ENCODE results near the gene USP44.

USP44 gene

GRCh38 chr12:95548056-95548538 is 3.2 kb downstream of the USP44 start:
- no peak for DNase-seq (ENCODE audit: low read depth)

- no peak for DNase-seq (ENCODE audit: low read depth)
Observed at GRCh38 chr12:95547522-95548055, 3.7 kb downstream of the USP44 start.

- no peak for DNase-seq (ENCODE audit: low read depth)
Observed at GRCh38 chr12:95546491-95546813, 4.8 kb downstream of the USP44 start.

GRCh38 chr12:95545731-95546490 is 5.4 kb downstream of the USP44 start:
- no peak for DNase-seq (ENCODE audit: low read depth)

- no peak for DNase-seq (ENCODE audit: low read depth)
Observed at GRCh38 chr12:95545303-95545702, 6.0 kb downstream of the USP44 start.

GRCh38 chr12:95544756-95545155 is 6.5 kb downstream of the USP44 start:
- no peak for DNase-seq (ENCODE audit: low read depth)

- DNase-seq (ENCODE audit: low read depth): no peak
Observed at GRCh38 chr12:95543305-95543704, 8.0 kb downstream of the USP44 start.

GRCh38 chr12:95541436-95541835 is 9.8 kb downstream of the USP44 start:
- no peak for DNase-seq (ENCODE audit: low read depth)

GRCh38 chr12:95538656-95539055 is 12.6 kb downstream of the USP44 start:
- no peak for DNase-seq (ENCODE audit: low read depth)

- no peak for DNase-seq (ENCODE audit: low read depth)
Observed at GRCh38 chr12:95538006-95538405, 13.3 kb downstream of the USP44 start.

GRCh38 chr12:95533985-95534384 is 17.3 kb downstream of the USP44 start:
- no peak for DNase-seq (ENCODE audit: low read depth)

- DNase-seq (ENCODE audit: low read depth): peak; percentile 21
Observed at GRCh38 chr12:95532851-95533250, 18.4 kb downstream of the USP44 start.

- DNase-seq (ENCODE audit: low read depth): no peak
Observed at GRCh38 chr12:95529693-95530225, 21.5 kb downstream of the USP44 start.

- DNase-seq (ENCODE audit: low read depth): no peak
Observed at GRCh38 chr12:95528431-95528830, 22.8 kb downstream of the USP44 start.

- no peak for DNase-seq (ENCODE audit: low read depth)
Observed at GRCh38 chr12:95522692-95523091, 28.6 kb downstream of the USP44 start.

GRCh38 chr12:95520816-95521215 is 30.5 kb downstream of the USP44 start:
- no peak for DNase-seq (ENCODE audit: low read depth)

GRCh38 chr12:95518944-95519343 is 32.3 kb downstream of the USP44 start:
- no peak for DNase-seq (ENCODE audit: low read depth)

GRCh38 chr12:95517246-95517645 is 34.0 kb downstream of the USP44 start:
- DNase-seq (ENCODE audit: low read depth): no peak

- DNase-seq (ENCODE audit: low read depth): no peak
Observed at GRCh38 chr12:95516757-95517156, 34.5 kb downstream of the USP44 start.

- DNase-seq (ENCODE audit: low read depth): no peak
Observed at GRCh38 chr12:95515197-95515596, 36.1 kb downstream of the USP44 start.

GRCh38 chr12:95513599-95513998 is 37.7 kb downstream of the USP44 start:
- DNase-seq (ENCODE audit: low read depth): no peak

- no peak for DNase-seq (ENCODE audit: low read depth)
Observed at GRCh38 chr12:95511977-95512376, 39.3 kb downstream of the USP44 start.

- no peak for DNase-seq (ENCODE audit: low read depth)
Observed at GRCh38 chr12:95509300-95509699, 42.0 kb downstream of the USP44 start.

Measured in stromal cell of bone marrow (primary cell).